Measurements from ENCODE around the gene FEM1A. TPM values are rescaled to one million over a fixed set of nuclear protein-coding genes. Genes with fewer than 3 reads are reported as not detected.

The FEM1A gene
- total and polyA plus RNA-seq, 9 of the 15 experiments (the other 6 are each of a cell fraction or from before 2014, with no cell fraction given): 0.08 to 19.0 (median 6.8) TPM

DNA sequence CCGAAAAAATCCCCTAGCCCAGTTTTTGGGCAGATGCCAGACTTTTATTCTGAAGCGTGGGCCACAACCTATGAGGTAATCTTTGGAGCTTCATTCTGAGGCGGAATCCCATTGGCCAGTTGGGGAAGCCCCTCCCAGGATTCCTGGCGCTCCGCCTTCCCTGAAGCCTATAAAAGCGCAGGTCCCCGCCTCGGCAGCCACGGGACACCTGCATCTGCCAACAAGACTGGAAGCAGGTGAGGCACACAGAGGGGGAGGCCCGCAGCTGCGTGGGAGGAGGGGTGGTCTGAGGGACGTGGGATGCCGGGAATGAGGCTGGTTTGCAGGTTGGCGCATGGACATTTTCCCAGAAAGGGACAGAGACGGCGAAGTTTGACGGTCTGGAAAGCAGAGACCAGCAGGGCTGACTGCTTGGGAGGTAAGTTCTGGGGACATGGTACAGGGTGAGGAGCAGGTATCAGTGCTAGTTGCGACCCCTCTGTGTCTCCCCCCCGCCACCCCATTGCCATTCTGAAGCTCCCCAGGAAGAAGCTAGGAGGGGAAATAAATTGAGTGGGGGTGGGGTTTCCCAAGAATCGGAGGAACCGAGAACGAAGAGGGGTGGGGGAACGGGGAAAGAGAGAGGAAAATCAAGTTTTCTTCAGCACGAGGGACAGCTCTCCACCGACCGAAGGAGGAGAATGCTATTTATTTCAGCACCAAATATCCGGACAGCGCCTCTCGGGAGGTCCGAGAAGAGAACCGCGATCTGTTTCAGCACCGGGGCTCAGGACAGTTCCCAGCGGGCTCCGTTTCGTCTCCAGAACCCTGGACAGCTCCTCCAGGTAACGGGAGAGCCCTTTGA, 22.4 kb upstream of the FEM1A start (continued):
- TF ChIP-seq DDX20 (tag; IDR thresholded peaks at IDR 0.05; ENCODE audit: low read depth): peak; percentile 86
- no peak for TF ChIP-seq GTF2E2 (tag; IDR thresholded peaks at IDR 0.05)
- TF ChIP-seq, protein P1, sequence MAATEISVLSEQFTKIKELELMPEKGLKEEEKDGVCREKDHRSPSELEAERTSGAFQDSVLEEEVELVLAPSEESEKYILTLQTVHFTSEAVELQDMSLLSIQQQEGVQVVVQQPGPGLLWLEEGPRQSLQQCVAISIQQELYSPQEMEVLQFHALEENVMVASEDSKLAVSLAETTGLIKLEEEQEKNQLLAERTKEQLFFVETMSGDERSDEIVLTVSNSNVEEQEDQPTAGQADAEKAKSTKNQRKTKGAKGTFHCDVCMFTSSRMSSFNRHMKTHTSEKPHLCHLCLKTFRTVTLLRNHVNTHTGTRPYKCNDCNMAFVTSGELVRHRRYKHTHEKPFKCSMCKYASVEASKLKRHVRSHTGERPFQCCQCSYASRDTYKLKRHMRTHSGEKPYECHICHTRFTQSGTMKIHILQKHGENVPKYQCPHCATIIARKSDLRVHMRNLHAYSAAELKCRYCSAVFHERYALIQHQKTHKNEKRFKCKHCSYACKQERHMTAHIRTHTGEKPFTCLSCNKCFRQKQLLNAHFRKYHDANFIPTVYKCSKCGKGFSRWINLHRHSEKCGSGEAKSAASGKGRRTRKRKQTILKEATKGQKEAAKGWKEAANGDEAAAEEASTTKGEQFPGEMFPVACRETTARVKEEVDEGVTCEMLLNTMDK (IDR thresholded peaks at IDR 0.05; ENCODE audit: borderline replicate concordance, insufficient read depth, low read depth, low read length, poor library complexity, severe bottlenecking): no peak
- TF ChIP-seq SMARCA5 (IDR thresholded peaks at IDR 0.05): no peak
- TF ChIP-seq ZSCAN32 (CRISPR knock-in tag; IDR thresholded peaks at IDR 0.05): no peak
- no peak for TF ChIP-seq SPI1 (IDR thresholded peaks at IDR 0.05; ENCODE audit: borderline replicate concordance, low read depth, low read length)
- TF ChIP-seq, protein P2, sequence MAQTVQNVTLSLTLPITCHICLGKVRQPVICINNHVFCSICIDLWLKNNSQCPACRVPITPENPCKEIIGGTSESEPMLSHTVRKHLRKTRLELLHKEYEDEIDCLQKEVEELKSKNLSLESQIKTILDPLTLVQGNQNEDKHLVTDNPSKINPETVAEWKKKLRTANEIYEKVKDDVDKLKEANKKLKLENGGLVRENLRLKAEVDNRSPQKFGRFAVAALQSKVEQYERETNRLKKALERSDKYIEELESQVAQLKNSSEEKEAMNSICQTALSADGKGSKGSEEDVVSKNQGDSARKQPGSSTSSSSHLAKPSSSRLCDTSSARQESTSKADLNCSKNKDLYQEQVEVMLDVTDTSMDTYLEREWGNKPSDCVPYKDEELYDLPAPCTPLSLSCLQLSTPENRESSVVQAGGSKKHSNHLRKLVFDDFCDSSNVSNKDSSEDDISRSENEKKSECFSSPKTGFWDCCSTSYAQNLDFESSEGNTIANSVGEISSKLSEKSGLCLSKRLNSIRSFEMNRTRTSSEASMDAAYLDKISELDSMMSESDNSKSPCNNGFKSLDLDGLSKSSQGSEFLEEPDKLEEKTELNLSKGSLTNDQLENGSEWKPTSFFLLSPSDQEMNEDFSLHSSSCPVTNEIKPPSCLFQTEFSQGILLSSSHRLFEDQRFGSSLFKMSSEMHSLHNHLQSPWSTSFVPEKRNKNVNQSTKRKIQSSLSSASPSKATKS (CRISPR knock-in tag; IDR thresholded peaks at IDR 0.05): no peak
- TF ChIP-seq NFRKB (IDR thresholded peaks at IDR 0.05; ENCODE audit: low read depth): no peak
- TF ChIP-seq, protein P3, sequence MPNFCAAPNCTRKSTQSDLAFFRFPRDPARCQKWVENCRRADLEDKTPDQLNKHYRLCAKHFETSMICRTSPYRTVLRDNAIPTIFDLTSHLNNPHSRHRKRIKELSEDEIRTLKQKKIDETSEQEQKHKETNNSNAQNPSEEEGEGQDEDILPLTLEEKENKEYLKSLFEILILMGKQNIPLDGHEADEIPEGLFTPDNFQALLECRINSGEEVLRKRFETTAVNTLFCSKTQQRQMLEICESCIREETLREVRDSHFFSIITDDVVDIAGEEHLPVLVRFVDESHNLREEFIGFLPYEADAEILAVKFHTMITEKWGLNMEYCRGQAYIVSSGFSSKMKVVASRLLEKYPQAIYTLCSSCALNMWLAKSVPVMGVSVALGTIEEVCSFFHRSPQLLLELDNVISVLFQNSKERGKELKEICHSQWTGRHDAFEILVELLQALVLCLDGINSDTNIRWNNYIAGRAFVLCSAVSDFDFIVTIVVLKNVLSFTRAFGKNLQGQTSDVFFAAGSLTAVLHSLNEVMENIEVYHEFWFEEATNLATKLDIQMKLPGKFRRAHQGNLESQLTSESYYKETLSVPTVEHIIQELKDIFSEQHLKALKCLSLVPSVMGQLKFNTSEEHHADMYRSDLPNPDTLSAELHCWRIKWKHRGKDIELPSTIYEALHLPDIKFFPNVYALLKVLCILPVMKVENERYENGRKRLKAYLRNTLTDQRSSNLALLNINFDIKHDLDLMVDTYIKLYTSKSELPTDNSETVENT (CRISPR knock-in tag; IDR thresholded peaks at IDR 0.05): no peak
- TF ChIP-seq JUN (IDR thresholded peaks at IDR 0.05; ENCODE audit: borderline replicate concordance, low read depth, low read length): peak; percentile 53; the same call in 1 of the 2 replicates
- peak; percentile 99 for TF ChIP-seq JUN (CRISPR knock-in tag; IDR thresholded peaks at IDR 0.05; ENCODE audit: borderline replicate concordance)
- TF ChIP-seq, protein P4, sequence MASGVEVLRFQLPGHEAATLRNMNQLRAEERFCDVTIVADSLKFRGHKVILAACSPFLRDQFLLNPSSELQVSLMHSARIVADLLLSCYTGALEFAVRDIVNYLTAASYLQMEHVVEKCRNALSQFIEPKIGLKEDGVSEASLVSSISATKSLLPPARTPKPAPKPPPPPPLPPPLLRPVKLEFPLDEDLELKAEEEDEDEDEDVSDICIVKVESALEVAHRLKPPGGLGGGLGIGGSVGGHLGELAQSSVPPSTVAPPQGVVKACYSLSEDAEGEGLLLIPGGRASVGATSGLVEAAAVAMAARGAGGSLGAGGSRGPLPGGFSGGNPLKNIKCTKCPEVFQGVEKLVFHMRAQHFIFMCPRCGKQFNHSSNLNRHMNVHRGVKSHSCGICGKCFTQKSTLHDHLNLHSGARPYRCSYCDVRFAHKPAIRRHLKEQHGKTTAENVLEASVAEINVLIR (CRISPR knock-in tag; IDR thresholded peaks at IDR 0.05): no peak
- no peak for TF ChIP-seq GTF2F1 (IDR thresholded peaks at IDR 0.05; ENCODE audit: low read depth, low read length)
- TF ChIP-seq KAT2B (IDR thresholded peaks at IDR 0.05; ENCODE audit: low read depth, low read length): no peak
- TF ChIP-seq, protein P5, sequence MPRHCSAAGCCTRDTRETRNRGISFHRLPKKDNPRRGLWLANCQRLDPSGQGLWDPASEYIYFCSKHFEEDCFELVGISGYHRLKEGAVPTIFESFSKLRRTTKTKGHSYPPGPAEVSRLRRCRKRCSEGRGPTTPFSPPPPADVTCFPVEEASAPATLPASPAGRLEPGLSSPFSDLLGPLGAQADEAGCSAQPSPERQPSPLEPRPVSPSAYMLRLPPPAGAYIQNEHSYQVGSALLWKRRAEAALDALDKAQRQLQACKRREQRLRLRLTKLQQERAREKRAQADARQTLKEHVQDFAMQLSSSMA (CRISPR knock-in tag; IDR thresholded peaks at IDR 0.05): no peak
- peak; percentile 98 for TF ChIP-seq IRF2 (CRISPR knock-in tag; IDR thresholded peaks at IDR 0.05)
- TF ChIP-seq ZNF431 (CRISPR knock-in tag; IDR thresholded peaks at IDR 0.05): peak; percentile 94
- TF ChIP-seq ZNF140 (CRISPR knock-in tag; IDR thresholded peaks at IDR 0.05): peak; percentile 85
- peak; percentile 96 for TF ChIP-seq CXXC5 (CRISPR knock-in tag; IDR thresholded peaks at IDR 0.05)
- TF ChIP-seq ZNF76 (CRISPR knock-in tag; IDR thresholded peaks at IDR 0.05; ENCODE audit: borderline replicate concordance): no peak
